Fibroblast of skin of right biceps (primary cell): Measurements from ENCODE around the gene CDV3.
"Not testable (repeated sequence)": the region's sequence is repeated elsewhere in the genome, so short reads cannot be mapped to it uniquely, and the experiment has no call there.

Experiments
- DNase-seq: peaks from one replicate; pipeline ENCODE4 v3.0.0-alpha.2; 2013

Gene CDV3, protein sequence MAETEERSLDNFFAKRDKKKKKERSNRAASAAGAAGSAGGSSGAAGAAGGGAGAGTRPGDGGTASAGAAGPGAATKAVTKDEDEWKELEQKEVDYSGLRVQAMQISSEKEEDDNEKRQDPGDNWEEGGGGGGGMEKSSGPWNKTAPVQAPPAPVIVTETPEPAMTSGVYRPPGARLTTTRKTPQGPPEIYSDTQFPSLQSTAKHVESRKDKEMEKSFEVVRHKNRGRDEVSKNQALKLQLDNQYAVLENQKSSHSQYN

DNA sequence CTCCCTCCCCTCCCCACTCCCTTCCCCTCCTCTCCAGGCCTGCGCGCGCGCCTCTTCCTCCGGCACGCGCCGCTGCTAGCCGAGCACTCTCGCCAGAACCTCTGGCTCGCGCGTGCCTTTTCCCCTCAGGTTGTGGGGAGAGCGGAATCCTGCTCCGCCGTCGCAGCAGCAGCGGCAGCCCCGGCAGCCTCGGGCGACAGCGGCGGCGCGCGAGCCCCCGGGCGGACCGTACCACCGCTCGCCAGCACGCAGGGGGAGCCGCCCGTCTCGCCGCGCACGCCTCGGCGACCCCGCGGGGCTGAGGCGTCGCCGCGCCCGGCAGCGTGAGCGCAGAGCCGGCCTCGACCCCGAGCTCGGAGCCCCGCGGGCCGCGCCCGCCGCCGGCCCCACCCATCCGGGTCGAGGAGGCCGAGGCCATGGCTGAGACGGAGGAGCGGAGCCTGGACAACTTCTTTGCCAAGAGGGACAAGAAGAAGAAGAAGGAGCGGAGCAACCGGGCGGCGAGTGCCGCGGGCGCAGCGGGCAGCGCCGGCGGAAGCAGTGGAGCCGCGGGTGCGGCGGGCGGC, at the start of gene CDV3:
CDV3 (plus strand) TSS at position 58 of the 566 bp plus-strand sequence; CDS start at position 417, 359 bp downstream.
- no peak for DNase-seq

DNA sequence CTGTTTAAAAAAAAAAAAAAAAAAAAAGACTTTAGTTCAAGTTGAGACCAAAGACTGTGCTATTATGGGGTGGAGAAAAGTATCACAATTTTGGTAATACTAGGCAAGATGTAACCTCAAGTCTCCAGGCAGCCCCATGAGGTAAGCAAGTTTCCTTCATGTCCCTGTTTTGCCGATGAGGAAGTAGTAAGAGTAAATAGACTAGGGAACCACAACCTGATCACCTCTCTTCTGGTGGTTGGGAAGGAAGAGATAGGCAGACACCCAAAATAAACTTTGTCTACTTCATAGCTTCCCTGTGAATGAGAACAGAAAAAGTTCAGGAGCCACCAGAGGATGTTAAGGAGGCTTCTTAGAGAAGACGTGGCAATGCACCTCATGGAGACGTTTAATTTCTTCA, 49.7 kb upstream of the CDV3 start:
- not testable (repeated sequence) for DNase-seq

DNA sequence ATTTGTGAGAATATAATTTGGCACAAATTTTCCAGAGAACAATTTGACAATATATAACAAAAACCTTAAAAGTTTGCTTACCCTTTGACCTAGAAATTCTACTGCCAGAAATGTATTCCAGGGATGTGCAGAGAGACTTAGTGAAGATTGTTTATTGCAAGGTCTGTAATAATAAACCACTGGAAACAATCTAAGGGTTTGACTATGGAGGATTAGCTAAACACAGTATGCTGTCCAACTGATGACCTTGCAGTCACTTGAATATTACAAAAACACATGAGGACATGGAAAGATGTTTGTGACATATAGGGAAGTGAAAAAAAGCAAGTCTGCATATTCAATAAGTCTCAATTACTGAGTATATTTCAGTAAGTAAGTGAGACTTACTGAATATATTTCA, 48.1 kb upstream of the CDV3 start:
- no peak for DNase-seq

DNA sequence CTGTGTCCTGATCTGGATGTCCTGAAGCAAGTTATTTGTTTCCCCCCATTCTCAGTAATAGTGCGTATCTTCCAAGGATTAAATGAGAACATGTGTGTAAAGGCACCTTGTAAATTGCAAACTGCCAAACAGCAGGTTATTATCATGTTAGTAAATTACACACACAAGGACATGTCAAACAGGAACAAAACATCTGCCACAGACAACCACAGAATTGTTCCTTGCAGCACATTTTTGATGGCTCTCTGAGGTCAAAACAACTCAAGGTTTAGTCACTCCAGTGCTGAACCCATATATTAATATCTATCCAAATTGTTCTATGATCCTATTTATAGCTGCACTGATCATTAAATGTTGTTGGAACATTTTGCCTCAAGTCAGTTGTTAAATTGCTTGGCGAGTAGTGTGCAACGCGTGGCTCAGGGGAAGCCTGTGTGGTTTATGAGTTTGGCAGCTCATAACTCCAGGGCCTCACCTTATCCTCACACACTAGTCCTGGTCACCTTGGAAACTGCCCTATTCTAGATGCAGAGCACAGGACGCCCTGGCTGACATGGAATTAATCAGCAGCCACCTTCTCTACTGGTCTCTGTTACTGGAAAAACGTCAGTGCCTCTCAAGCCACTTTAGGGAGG, 46.3 kb upstream of the CDV3 start:
- DNase-seq = peak; percentile 15

DNA sequence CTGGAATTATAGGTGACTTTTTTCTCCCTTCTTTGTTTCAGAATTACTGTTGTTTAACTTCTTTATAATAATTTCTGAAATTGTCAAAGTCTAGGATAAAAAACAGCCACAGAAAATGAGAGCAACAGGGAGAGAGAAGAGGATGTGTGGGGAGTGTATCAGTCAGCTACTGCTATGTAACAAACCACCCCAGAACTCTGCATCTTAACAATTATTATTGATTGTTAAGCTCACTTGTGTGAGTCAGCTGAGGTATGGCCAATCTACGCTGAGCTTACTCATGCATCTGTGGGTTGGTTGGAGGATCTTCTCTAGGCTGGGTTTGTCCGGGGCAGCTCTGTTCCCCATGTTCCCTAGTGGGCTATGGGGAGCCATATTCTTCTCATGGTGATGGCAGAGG, 43.7 kb upstream of the CDV3 start:
- DNase-seq = no peak

DNA sequence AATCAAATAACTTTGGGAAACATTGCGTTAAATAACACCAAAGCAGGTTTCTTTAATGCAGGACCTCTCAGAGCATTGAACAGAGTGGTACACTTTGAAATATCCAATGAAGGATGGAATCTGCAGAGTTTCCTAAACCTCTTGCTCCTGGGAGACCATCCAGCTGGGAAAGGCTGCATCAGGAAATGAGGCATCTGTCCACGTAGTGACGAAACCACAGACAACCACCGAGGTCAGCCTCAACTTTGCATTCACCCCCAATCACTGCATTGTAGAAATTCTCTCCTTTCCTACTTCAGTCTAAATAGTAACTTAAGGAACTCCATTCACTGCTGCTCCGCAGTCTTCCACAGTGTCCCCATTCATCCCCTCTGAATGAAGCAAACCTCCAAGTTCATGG, 41.5 kb upstream of the CDV3 start:
- peak; percentile 81 for DNase-seq

DNA sequence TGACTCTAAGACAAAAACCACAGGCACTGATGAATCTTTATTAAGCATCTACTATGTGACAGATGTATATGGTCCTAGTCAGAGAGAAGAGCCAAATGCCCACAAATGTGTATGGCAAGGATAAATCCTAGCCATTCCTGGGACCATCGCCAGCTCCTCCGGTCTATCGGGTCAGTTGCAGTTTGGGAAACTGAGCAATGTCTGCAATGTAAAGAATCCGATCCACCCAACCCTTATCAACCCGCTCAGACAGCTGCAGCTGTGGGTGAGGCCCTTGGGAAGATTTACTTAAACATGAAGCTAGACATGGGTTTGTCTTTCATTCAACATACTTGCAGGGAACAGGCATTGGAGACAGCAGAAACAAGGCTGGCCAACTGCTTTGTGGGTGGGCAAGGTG, 40.5 kb upstream of the CDV3 start:
- DNase-seq = peak; percentile 65

DNA sequence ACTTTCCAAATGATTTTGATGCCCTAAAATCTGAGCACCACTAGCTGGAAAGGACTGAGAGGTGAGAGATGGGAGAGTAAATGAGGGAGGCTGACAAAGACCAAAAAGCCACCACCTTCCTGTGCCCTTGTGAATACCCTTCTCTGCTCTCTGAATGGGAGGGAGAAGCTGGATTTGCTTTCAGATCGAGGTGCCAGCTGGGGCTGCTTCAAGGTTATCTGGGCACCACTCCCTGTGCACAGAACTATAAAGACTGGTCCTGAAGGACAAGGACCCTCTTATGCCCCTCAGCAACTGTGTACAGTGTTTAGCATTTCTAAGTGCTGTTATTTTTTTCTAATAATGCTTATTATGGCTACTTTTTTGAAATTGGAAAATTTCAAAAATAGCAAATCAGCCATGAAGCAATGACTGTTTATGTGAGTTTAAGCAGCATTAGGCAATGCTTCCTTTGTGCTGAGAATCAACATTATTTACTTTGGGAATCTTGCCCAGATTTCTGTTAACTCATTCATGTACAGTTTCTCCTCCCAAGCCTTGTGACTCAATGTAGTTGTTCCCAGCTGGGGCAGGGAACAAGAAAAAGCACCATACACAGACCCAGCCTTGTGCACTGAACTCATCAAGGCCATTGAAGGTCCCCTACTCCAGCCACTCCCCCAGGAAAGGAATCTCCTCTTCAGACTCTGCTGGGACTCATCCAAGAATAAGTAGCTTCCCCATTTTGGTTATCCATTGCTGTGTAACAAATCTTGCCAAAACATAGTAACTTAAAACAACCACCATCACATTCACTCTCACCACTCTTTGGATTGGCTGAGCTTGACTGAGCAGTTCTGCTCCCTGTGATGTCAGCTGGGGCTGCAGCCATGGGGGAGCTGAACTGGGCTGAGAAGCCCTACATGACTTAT, 37.3 kb upstream of the CDV3 start:
- peak; percentile 94 for DNase-seq

DNA sequence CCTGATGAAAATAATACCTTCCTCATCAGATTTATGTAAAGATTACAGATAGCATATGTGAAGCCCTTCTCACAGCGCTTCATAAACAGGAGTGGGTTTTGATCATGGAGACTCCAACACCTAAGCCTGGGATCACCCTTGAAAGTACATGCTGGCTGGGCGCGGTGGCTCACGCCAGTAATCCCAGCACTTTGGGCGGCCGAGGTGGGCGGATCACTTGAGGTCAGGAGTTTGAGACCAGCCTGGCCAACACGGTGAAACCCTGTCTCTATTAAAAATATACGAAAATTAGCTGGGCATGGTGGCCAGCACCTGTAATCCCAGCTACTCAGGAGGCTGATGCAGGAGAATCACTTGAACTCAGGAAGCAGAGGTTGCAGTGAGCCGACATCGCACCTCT, 36.4 kb upstream of the CDV3 start:
- DNase-seq = not testable (repeated sequence)

DNA sequence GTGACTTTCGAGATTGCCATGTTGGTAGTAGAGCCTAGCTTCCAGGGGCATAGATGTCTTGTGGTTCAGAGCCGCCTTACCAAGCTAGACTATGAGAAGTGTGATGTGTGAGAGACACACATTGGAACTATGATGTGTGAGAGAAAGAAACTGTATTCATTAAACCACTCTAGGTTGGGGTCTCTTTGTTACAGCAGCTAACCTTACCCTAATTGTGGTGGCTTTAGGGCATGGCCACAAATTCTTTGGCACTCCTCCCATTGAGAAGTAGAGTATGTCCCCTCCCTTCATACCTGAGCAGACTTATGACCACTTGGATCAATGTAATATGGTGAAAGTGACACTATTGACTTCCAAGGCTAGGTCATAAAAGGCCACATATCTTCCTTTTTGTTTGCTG, 35.3 kb upstream of the CDV3 start:
- DNase-seq = no peak

DNA sequence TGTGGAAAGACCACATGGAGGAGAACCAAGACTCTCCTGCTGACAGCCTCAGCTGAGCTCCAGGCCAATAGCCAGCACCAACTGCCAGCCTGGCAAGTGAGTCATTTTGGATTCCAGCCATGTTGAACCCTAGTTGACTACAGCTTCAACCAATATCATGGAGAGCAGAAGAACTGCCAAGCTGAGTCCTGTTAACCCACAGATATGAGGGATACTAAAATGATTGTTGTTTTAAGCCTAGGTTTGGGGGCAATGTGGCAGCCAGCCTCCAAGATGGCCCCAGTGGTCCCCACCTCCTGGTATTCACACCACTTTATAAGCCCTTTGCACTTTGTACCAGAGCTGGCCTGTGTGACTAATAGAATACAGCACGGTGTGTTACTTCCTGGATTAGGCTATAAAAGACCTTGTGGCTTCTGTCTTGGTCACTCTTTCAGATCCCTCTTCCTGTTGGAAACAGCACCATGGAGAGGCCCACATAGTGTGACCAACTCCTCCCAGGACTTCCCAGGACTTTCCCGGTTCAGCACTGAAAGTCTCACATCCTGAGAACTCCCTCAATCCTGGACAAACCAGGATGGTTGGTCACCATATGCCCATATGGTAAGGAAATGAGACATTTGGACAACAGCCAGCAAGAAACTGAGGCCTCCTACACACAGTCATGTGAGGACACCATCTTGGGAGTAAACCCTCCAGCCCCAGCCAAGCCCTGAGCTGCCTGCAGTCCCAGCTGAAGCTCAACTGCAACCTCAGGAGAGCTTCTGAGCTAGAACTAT, 32.4 kb upstream of the CDV3 start:
- peak; percentile 56 for DNase-seq

DNA sequence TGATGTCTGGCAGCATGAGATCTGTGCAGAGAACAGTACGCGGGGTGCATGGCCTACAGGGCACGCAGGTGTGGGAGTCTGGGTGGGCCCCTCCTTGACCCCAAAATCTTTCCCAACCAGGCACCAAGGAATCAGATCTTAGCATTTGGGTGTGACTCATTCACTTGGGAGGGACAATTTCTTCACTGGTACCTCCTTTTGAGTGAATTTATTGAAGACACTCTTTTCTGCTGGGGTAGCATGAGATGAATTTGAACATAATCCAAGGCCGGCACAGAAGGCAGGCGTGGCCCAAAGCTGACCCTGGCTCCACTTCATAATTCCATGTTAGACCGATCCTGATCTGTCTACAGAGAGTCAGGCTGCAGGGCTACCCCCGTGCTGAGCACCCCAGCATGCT, 30.6 kb upstream of the CDV3 start:
- DNase-seq = no peak

DNA sequence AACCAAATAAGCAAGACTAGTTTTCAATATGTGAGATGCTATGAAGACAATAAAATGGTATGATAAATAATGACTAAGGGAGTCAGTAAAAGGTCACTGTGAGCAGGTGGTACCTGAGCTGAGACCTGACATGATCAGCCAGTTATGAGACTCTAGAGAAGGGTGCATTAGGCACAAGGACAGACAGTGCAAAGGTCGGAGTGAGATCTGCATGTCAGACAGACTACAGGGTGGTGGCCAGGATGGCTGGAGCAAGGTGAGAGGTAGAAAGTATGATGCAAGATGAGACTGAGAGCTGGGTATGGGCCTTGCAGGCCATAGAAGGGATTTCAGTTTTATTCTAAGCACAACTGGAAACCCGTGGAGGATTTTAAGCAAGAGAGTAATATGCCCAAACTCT, 28.5 kb upstream of the CDV3 start:
- not testable (repeated sequence) for DNase-seq

DNA sequence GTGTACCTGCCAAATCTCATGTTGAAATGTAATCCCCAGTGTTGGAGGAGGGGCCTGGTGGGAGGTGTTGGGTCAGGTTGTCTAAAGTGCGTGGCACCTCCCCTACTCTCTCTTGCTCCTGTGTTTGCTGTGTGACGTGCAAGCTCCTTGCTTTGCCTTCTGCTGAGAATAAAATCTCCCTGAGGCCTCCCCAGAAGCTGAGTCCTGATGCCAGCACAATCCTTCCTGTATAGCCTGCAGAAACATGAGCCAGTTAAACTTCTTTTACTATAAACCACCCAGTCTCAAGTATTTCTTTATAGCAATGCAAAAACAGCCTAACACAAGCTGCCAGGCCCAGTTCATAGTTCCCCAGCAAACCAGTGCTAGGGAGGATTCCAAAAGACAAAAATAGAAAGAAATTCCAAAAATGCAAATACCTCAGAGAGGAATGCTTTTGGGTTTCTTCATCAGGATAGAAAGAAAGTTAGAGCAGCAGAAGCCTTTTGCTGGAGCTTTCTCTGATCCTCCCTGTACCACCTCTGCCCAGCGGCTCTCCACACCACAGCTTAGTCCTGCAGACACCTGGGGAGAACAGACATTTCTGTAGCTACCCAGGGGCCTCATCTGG, 25.9 kb upstream of the CDV3 start:
- DNase-seq = peak; percentile 84

DNA sequence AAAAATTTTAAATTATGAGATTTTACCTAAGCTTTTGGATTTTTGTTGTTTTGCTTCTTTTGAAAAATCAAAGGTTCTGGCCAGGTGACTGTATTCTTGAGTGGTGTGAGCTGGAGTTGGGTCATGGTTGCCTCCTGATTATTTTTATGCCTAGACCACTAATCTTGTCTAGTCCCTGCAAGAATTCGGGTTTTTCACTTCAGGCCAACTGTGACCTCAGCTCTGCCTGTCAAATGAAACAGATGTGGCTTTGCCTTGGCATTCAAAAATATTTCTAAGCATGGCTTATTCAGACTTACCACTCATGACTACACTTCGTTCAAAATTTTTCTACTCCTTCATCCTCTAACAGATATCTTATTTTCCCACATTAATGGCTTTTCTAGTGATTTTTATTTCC, 25.4 kb upstream of the CDV3 start:
- DNase-seq = peak; percentile 54

DNA sequence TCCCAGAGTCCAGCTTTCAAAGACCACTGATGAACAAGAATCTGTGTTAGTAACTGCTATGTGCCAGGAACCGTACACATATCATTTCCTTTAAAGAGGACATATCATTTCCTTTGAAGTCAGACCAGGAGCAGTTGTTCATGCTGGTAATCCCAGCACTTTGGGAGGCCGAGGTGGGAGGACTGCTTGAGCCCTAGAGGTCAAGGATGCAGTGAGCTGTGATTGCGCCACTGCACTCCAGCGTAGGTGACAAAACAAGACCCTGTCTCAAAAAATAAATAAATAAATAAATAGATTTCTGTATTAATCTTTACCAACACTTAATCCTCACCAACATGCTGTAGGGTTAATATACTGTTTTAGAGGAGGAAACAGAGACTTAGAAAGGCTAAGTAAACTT, 23.9 kb upstream of the CDV3 start:
- DNase-seq = no peak

DNA sequence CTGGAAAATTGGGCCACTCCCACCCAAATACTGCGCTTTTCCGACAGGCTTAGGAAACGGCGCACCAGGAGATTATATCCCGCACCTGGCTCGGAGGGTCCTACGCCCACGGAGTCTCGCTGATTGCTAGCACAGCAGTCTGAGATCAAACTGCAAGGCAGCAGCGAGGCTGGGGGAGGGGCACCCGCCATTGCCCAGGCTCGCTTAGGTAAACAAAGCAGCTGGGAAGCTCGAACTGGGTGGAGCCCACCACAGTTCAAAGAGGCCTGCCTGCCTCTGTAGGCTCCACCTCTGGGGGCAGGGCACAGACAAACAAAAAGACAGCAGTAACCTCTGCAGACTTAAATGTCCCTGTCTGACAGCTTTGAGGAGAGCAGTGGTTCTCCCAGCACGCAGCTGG, 21.9 kb upstream of the CDV3 start:
- not testable (repeated sequence) for DNase-seq

DNA sequence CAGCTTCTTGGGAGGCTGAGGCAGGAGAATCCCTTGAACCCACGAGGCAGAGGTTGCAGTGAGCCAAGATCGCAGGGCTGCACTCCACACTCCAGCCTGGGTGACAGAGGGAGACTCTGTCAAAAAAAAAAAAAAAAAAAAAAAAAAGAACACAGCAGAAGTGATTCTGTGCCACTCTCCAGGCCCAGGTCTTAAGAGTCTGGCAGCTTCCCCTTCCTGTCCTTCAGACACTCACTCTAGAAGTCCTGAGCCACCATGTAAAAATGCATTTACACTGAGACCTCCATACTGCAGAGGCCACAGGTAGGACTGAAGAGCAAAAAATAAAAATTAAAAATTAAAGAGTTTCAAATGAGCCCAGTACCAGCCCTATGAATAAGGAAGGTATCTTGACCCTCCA, 11.8 kb upstream of the CDV3 start:
- no peak for DNase-seq

DNA sequence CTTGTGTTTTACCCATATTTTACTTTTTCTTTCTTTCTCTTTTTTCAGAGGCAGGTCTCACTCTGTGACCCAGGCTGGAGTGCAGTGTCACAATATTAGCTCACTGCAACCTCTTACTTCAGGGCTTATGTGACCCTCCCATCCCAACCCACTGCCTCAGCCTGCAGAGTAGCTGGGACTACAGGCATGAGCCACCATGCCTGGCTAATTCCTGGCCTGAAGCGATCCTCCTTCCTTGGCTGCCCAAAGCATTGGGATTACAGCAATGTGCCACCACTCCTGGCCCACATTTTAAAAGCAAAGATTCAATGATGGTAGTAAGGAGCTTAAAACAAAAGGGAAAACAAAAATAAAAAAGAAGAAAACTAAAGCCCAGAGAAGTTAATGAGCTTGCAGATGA, 11.1 kb upstream of the CDV3 start:
- DNase-seq = no peak

DNA sequence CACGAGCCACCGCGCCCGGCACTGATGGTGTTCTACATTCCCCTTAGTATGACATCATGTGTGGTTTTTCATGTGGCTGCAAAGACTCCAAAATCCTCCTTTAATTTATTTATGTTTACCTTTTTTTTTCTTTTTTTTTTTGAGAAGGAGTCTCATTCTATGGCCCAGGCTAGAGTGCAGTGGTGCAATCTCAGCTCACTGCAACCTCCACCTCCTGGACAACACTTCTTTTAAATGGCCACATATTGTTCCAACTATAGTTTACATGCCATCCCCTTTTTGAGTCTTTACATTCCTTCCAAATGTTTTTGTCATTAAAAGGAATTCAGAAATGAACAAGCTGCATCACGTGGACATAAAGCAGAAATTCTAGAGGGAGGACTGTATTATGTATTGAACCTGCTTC, 10.3 kb upstream of the CDV3 start:
- DNase-seq = peak; percentile 80

DNA sequence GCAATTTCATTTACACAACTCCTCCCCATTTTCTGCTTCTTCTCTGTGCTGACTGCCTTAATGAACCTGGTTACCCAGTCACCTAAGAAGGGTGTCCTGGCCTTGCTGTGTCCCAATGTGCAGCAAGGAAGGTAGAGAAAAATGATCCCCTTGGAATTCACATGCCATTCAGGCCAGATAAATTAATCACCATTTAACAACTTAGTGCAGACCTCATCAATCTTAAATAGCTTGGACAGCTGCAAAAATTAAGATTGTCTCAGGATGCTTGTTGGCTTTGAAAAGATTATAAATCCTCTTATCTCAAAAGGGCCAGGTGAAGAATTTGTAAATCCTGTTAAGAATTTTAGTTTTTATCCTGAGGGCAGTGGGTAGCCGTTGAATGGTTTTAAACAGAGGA, 9.7 kb upstream of the CDV3 start:
- no peak for DNase-seq
